H1 (cell line): ENCODE results near the gene PROP1. TPM values are rescaled to one million over a fixed set of nuclear protein-coding genes. Genes with fewer than 3 reads are reported as not detected.

ENCODE experiments used
- CTCF ChIA-PET: fragments of 300-600 bp; sonication (Branson Sonifier 250); formaldehyde crosslinking; loops from one replicate; lab custom pipeline; 2021; ENCODE audit not compliant: partially characterized antibody; lab: Charles Lee
- POLR2A ChIA-PET: fragments of 300-600 bp; sonication (Branson Sonifier 250); formaldehyde crosslinking; loops from one replicate; lab custom pipeline; 2021; ENCODE audit warnings: inconsistent platforms; ENCODE audit not compliant: partially characterized antibody; lab: Charles Lee
- DNase-seq, 2 experiments: peaks; one replicate each; pipeline versions ENCODE4 v3.0.0 to v3.0.0-alpha.2; 2010 to 2022; ENCODE audit warnings: low spot score in 2 of 2, low read depth in 1 of 2, mixed read lengths in 1 of 2
- FAIRE-seq: peaks from 2 replicates; lab custom pipeline; 2011; peaks lifted over from hg19 to GRCh38; lab: Jason Lieb, UNC
- H2AFZ ChIP-seq: 2 replicates; pipeline ENCODE4 v1.8.1; 2012; ENCODE audit warnings: low read length, inconsistent platforms
- H2AK5ac ChIP-seq: 2 replicates; pipeline ENCODE4 v1.6.1; 2013; ENCODE audit warnings: low read depth, low read length
- H2BK120ac ChIP-seq: replicated peaks from 2 replicates; pipeline ENCODE3; 2013; ENCODE audit warnings: low read depth, low read length, inconsistent platforms
- H2BK12ac ChIP-seq: 2 replicates; pipeline ENCODE4 v1.6.1; 2013; ENCODE audit warnings: low read depth, low read length
- H2BK15ac ChIP-seq: 2 replicates; pipeline ENCODE4 v1.6.1; 2013; ENCODE audit warnings: low read length
- H2BK20ac ChIP-seq: 2 replicates; pipeline ENCODE4 v1.6.1; 2013; ENCODE audit warnings: low read length
- H2BK5ac ChIP-seq: 2 replicates; pipeline ENCODE4 v1.6.1; 2013; ENCODE audit warnings: low read depth, low read length
- H3K14ac ChIP-seq: 2 replicates; pipeline ENCODE4 v1.6.1; 2013; ENCODE audit warnings: inconsistent platforms; ENCODE audit not compliant: insufficient read length
- H3K18ac ChIP-seq: 2 replicates; pipeline ENCODE4 v1.6.1; 2013; ENCODE audit warnings: low read length; ENCODE audit errors: extremely low read depth
- H3K23ac ChIP-seq: 2 replicates; pipeline ENCODE4 v1.6.1; 2013; ENCODE audit warnings: inconsistent platforms; ENCODE audit not compliant: insufficient read length
- H3K23me2 ChIP-seq: 2 replicates; pipeline ENCODE4 v1.6.1; 2013; ENCODE audit warnings: low read depth, low read length
- H3K27ac ChIP-seq: 2 replicates; pipeline ENCODE4 v1.6.1; 2011; ENCODE audit warnings: low read depth, low read length, inconsistent platforms
- H3K27me3 ChIP-seq, 4 experiments: replicated peaks in 1 of 4; 1 replicate in 1 of 4; 2 replicates in 3 of 4; pipeline versions ENCODE4 v1.6.1 to v1.8.1; 2011 to 2013; ENCODE audit warnings: low read length in 3 of 4, mild to moderate bottlenecking in 3 of 4, inconsistent platforms in 2 of 4, mixed read lengths in 2 of 4, moderate library complexity in 1 of 4; ENCODE audit not compliant: control insufficient read depth in 3 of 4, insufficient read depth in 3 of 4; ENCODE audit errors: extremely low read depth in 1 of 4
- H3K36me3 ChIP-seq, 4 experiments: 2 replicates each; pipeline versions ENCODE4 v1.6.1 to v1.8.1; 2011 to 2013; ENCODE audit warnings: mild to moderate bottlenecking in 4 of 4, low read length in 3 of 4, moderate library complexity in 2 of 4, control low read depth in 1 of 4, inconsistent platforms in 1 of 4; ENCODE audit not compliant: insufficient read depth in 4 of 4, control insufficient read depth in 2 of 4
- H3K4ac ChIP-seq: replicated peaks from 2 replicates; pipeline ENCODE3; 2013; ENCODE audit warnings: low read length, low read depth, mixed read lengths, inconsistent platforms; ENCODE audit not compliant: insufficient read length
- H3K4me1 ChIP-seq, 4 experiments: replicated peaks in 1 of 4; 1 replicate in 1 of 4; 2 replicates in 3 of 4; pipeline versions ENCODE4 v1.6.1 to v1.8.1; 2011 to 2013; ENCODE audit warnings: low read length in 3 of 4, inconsistent platforms in 2 of 4, mixed read lengths in 1 of 4; ENCODE audit not compliant: insufficient read depth in 4 of 4, control insufficient read depth in 3 of 4
- H3K4me2 ChIP-seq, 2 experiments: 2 replicates each; pipeline versions ENCODE4 v1.6.1 to v1.8.1; 2011 to 2013; ENCODE audit warnings: low read depth in 2 of 2, low read length in 2 of 2, control low read depth in 1 of 2, inconsistent platforms in 1 of 2, mild to moderate bottlenecking in 1 of 2; ENCODE audit not compliant: insufficient read depth in 1 of 2
- H3K4me3 ChIP-seq, 4 experiments: fragments of 200-600, 300-600 bp in 1 of 4; sonication (generic), shearing (Covaris generic), sonication (Bioruptor Twin) in 1 of 4; 2 replicates each; pipeline versions ENCODE4 v1.5.1 to v1.8.1; 2011 to 2016; ENCODE audit warnings: low read length in 4 of 4, low read depth in 3 of 4, control low read depth in 2 of 4, inconsistent platforms in 2 of 4, mild to moderate bottlenecking in 2 of 4, mixed read lengths in 1 of 4, moderate library complexity in 1 of 4; ENCODE audit not compliant: insufficient read depth in 2 of 4; ENCODE audit errors: extremely low read depth in 1 of 4
- H3K56ac ChIP-seq: replicated peaks from 2 replicates; pipeline ENCODE3; 2013; ENCODE audit warnings: low read depth, mild to moderate bottlenecking, mixed read lengths, low read length, inconsistent platforms; ENCODE audit not compliant: insufficient read length
- H3K79me1 ChIP-seq: 2 replicates; pipeline ENCODE4 v1.6.1; 2013; ENCODE audit warnings: low read depth, low read length, control low read depth
- H3K79me2 ChIP-seq, 2 experiments: 2 replicates each; pipeline versions ENCODE4 v1.6.1 to v1.8.1; 2012 to 2013; ENCODE audit warnings: low read length in 2 of 2, mild to moderate bottlenecking in 2 of 2, inconsistent platforms in 1 of 2; ENCODE audit not compliant: insufficient read depth in 2 of 2, control insufficient read depth in 1 of 2
- H3K9ac ChIP-seq, 4 experiments: replicated peaks in 1 of 4; 1 replicate in 1 of 4; 2 replicates in 3 of 4; pipeline versions ENCODE4 v1.6.1 to v1.8.1; 2011 to 2013; ENCODE audit warnings: low read depth in 3 of 4, low read length in 3 of 4, control low read depth in 2 of 4, mild to moderate bottlenecking in 2 of 4, moderate library complexity in 2 of 4, inconsistent platforms in 1 of 4; ENCODE audit errors: extremely low read depth in 1 of 4
- H3K9me3 ChIP-seq, 2 experiments: 2 replicates each; pipeline versions ENCODE4 v1.6.1 to v1.8.1; 2012 to 2013; ENCODE audit warnings: mild to moderate bottlenecking in 2 of 2, moderate library complexity in 2 of 2, control low read depth in 1 of 2, inconsistent platforms in 1 of 2, low read depth in 1 of 2, low read length in 1 of 2, mixed read lengths in 1 of 2; ENCODE audit not compliant: insufficient read depth in 2 of 2
- H4K20me1 ChIP-seq, 2 experiments: replicated peaks in 1 of 2; 2 replicates each; pipeline versions ENCODE3 to v1.8.1; 2011 to 2013; ENCODE audit warnings: inconsistent platforms in 2 of 2, low read length in 2 of 2, mild to moderate bottlenecking in 1 of 2; ENCODE audit not compliant: insufficient read depth in 2 of 2, control insufficient read depth in 1 of 2
- H4K5ac ChIP-seq: 2 replicates; pipeline ENCODE4 v1.6.1; 2013; ENCODE audit warnings: low read length, low read depth, mixed read lengths, inconsistent platforms; ENCODE audit not compliant: insufficient read length
- H4K8ac ChIP-seq: 2 replicates; pipeline ENCODE4 v1.8.0; 2013; ENCODE audit warnings: mild to moderate bottlenecking, moderate library complexity, low read length, inconsistent platforms; ENCODE audit not compliant: insufficient read depth; ENCODE audit errors: extremely low read depth
- H4K91ac ChIP-seq: replicated peaks from 2 replicates; pipeline ENCODE3; 2013; ENCODE audit warnings: low read length, mixed read lengths, inconsistent platforms; ENCODE audit not compliant: insufficient read length
- ATF3 ChIP-seq: IDR thresholded peaks from 2 replicates; pipeline ENCODE4 v1.6.1; 2011; ENCODE audit warnings: low read depth, mild to moderate bottlenecking, low read length; ENCODE audit not compliant: insufficient read depth
- BACH1 ChIP-seq: IDR thresholded peaks from 2 replicates; pipeline ENCODE4 v1.6.1; 2012; ENCODE audit warnings: low read length, improper control_type of control experiment
- CREB1 ChIP-seq: IDR thresholded peaks from 2 replicates; pipeline ENCODE4 v1.6.1; 2012; ENCODE audit warnings: inconsistent platforms
- HDAC6 ChIP-seq: IDR thresholded peaks from one replicate; pipeline ENCODE4 v1.7.1; 2012; ENCODE audit warnings: low read depth, mild to moderate bottlenecking, inconsistent platforms, low read length, moderate library complexity
- JUND ChIP-seq: IDR thresholded peaks from 2 replicates; pipeline ENCODE4 v1.6.1; 2011; ENCODE audit warnings: mild to moderate bottlenecking, improper control_type of control experiment, low read length
- KDM5A ChIP-seq: fragments of 200-600 bp; IDR thresholded peaks from 2 replicates; pipeline ENCODE4 v1.7.1; 2012; ENCODE audit warnings: mild to moderate bottlenecking, low read length, inconsistent platforms, mixed read lengths
- NANOG ChIP-seq: IDR thresholded peaks from 2 replicates; pipeline ENCODE4 v1.6.1; 2011; ENCODE audit warnings: low read length, low read depth, mild to moderate bottlenecking, inconsistent platforms; ENCODE audit not compliant: insufficient read depth, poor library complexity, severe bottlenecking
- POLR2A ChIP-seq, 2 experiments: IDR thresholded peaks; 1 replicate in 1 of 2; 2 replicates in 1 of 2; pipeline ENCODE4 v1.6.1; 2011; ENCODE audit warnings: low read depth in 2 of 2, low read length in 2 of 2, mild to moderate bottlenecking in 2 of 2; ENCODE audit errors: control extremely low read depth in 1 of 2
- POU5F1 ChIP-seq: IDR thresholded peaks from 2 replicates; pipeline ENCODE4 v1.6.1; 2011; ENCODE audit warnings: low read depth, mild to moderate bottlenecking, low read length, moderate library complexity
- RNF2 ChIP-seq: fragments of 200-900, 300-1000 bp; sonication (generic); IDR thresholded peaks from 2 replicates; pipeline ENCODE4 v1.7.1; 2016; ENCODE audit warnings: borderline replicate concordance, low read depth, mild to moderate bottlenecking, antibody characterized with exemption, low read length; ENCODE audit not compliant: poor library complexity, severe bottlenecking; ENCODE audit errors: missing control alignments
- TAF1 ChIP-seq: IDR thresholded peaks from 2 replicates; pipeline ENCODE4 v1.6.1; 2011; ENCODE audit warnings: mild to moderate bottlenecking, low read depth, low read length
- WGBS, 2 experiments: shearing (Covaris generic) in 1 of 2; methylation state at CpG; one replicate each; pipeline versions ENCODE4 v1.1.6 to v1.1.7; 2013 to 2015; ENCODE audit warnings: low lambda C conversion rate in 2 of 2, mixed read lengths in 2 of 2, inconsistent platforms in 1 of 2, low coverage in 1 of 2, missing lambda C conversion rate in 1 of 2; ENCODE audit not compliant: insufficient replicate concordance in 2 of 2, insufficient coverage in 1 of 2, insufficient read length in 1 of 2; ENCODE audit errors: extremely low coverage in 1 of 2, missing lambda C conversion rate in 1 of 2; 5-methylcytosine and 5-hydroxymethylcytosine counted together
- polyA plus RNA-seq, 7 experiments: library from polyadenylated mRNA; depleted of rRNA in 3 of 7; stranded (reverse) in 5 of 7; unstranded in 2 of 7; fragments of >200 nt in 5 of 7; fragments of 200-250 nt in 2 of 7; gene quantifications; 1 replicate in 5 of 7; 2 replicates in 1 of 7; 4 replicates in 1 of 7; pipeline versions ENCODE4 v1.2.1 to v1.2.3, GENCODE V29; 2011 to 2013; ENCODE audit warnings: missing spikeins in 2 of 7, mixed read lengths in 2 of 7
- total RNA-seq: library from RNA; stranded (reverse); fragmentation: NEBNext Ultra II Directional; extraction: Animal tissue kit (Norgen Biotek cat#: 25700); gene quantifications from 2 replicates; pipeline ENCODE4 v1.2.1, GENCODE V29; 2021

Gene PROP1
- total and polyA plus RNA-seq, 2 of the 8 experiments (the other 6 are each of a cell fraction or from before 2014, with no cell fraction given): not detected

- Histone ChIP-seq H3K79me2 (no peaks in the 10 kb centered on the region), H3K4me2 (no peak overlapping the region), H4K8ac (no peak overlapping the region), H3K4me3 (no peak overlapping the region), H3K23me2 (no peaks in the 10 kb centered on the region), H4K91ac (no peak overlapping the region), H2BK12ac (no peak overlapping the region), H2BK5ac (no peak overlapping the region), H2AK5ac (no peak overlapping the region), H2BK15ac (no peak overlapping the region), H3K14ac (no peak overlapping the region), H3K79me1 (no peaks in the 10 kb centered on the region), H3K9me3 (peaks cover 0 to 6% of the 10 kb centered on the region in 2 experiments; a peak in 2 of 4 replicates), H3K9ac (no peak overlapping the region), H3K23ac (no peak overlapping the region), H2BK20ac (no peak overlapping the region), H3K18ac (no peak overlapping the region), H4K5ac (no peak overlapping the region), H3K56ac (no peak overlapping the region), H3K4ac (no peak overlapping the region), H4K20me1 (no peaks in the 10 kb centered on the region), H2AFZ (no peak overlapping the region), H2BK120ac (no peak overlapping the region), H3K36me3 (peaks cover 0 to 2% (median 0%) of the 10 kb centered on the region in 4 experiments; a peak in 1 of 8 replicates), H3K27ac (no peak overlapping the region), H3K27me3 (no peaks in the 10 kb centered on the region), H3K4me1 (peaks cover 0 to 3% (median 0%) of the 10 kb centered on the region in 4 experiments; a peak in 3 of 7 replicates)
- WGBS, 2 experiments: 92% methylated on average over 12 of the region's 12 CpGs; no CpG with 5 or more reads in 1 of the 2 experiments
- ChIA-PET CTCF (interaction anchor here (0.7 to 1.4 kb wide), 2 partner anchors 97 to 98 kb away, joined by 3 to 4 read pairs; no protein-coding TSS in a partner anchor), POLR2A (no interaction called here)
- no peak for FAIRE-seq
- no peak for DNase-seq
- TF ChIP-seq JUND (no peak), CREB1 (no peak), HDAC6 (no peak), TAF1 (no peak), KDM5A (no peak), NANOG (no peak), RNF2 (no peak), POLR2A (IDR thresholded peaks at IDR 0.05; ENCODE audit: control extremely low read depth in 1 of 2, low read depth in 2 of 2, low read length in 2 of 2) (no peak), BACH1 (no peak), POU5F1 (no peak), ATF3 (no peak)
These were observed 31.6 kb downstream of the PROP1 start for GRCh38 chr5:177964471-177964870.
